HepG2 (cell line): ENCODE measurements around the gene BGN. TPM values are rescaled to one million over a fixed set of nuclear protein-coding genes. Genes with fewer than 3 reads are reported as not detected.

Experiments used
- ATAC-seq: fragments of 200-7000 bp; cut with Tn5 transposase; 3 replicates; pipeline ENCODE4 v1.9.1; 2020; ENCODE audit warnings: mild to moderate bottlenecking, moderate library complexity
- BruUV-seq: library from RNA; stranded (reverse); fragments of 400-500 nt; replicated peaks from 2 replicates; lab custom pipeline; 2021; lab: Mats Ljungman, UMichigan
- CTCF ChIA-PET: fragments of 300-600 bp; formaldehyde crosslinking; extraction: SDS; loops from one replicate; lab custom pipeline; 2021; ENCODE audit warnings: low total read pairs, inconsistent platforms, low intra/inter-chr PET ratio; lab: Yijun Ruan, JAX
- POLR2A ChIA-PET: fragments of 350-600 bp; sonication (Branson Sonifier 250); formaldehyde crosslinking; loops from one replicate; lab custom pipeline; 2020; ENCODE audit warnings: antibody characterized with exemption, inconsistent platforms; lab: Yijun Ruan, JAX
- DNase-seq: peaks from one replicate; pipeline ENCODE4 v3.0.0-alpha.2; 2015; ENCODE audit warnings: low spot score
- FAIRE-seq: peaks from 3 replicates; lab custom pipeline; 2011; peaks lifted over from hg19 to GRCh38; lab: Jason Lieb, UNC
- H2AFZ ChIP-seq: one replicate; pipeline ENCODE4 v1.6.1; 2011; ENCODE audit warnings: low read length, inconsistent platforms
- H3K27ac ChIP-seq: fragments of 300-600 bp; 3 replicates; pipeline ENCODE4 v1.8.0; 2011; ENCODE audit warnings: mixed run types, mild to moderate bottlenecking, mixed read lengths, low read length, inconsistent platforms; ENCODE audit not compliant: insufficient read depth; ENCODE audit errors: extremely low read length
- H3K27me3 ChIP-seq, 2 experiments: fragments of 200-600 bp in 1 of 2; 2 replicates in 1 of 2; 3 replicates in 1 of 2; pipeline versions ENCODE4 v1.6.0 to v1.8.0; 2011; ENCODE audit warnings: low read length in 2 of 2, mild to moderate bottlenecking in 2 of 2, moderate library complexity in 2 of 2, inconsistent platforms in 1 of 2; ENCODE audit not compliant: insufficient read depth in 2 of 2, control insufficient read depth in 1 of 2
- H3K36me3 ChIP-seq, 2 experiments: fragments of 200-600 bp in 1 of 2; replicated peaks in 1 of 2; 2 replicates in 1 of 2; 3 replicates in 1 of 2; pipeline versions ENCODE4 v1.5.1 to v1.8.0; 2011; ENCODE audit warnings: low read length in 2 of 2, inconsistent platforms in 1 of 2; ENCODE audit not compliant: insufficient read depth in 2 of 2, control insufficient read depth in 1 of 2
- H3K4me1 ChIP-seq: 2 replicates; pipeline ENCODE4 v1.5.1; 2012; ENCODE audit warnings: low read length, inconsistent platforms; ENCODE audit not compliant: insufficient read depth
- H3K4me2 ChIP-seq: 2 replicates; pipeline ENCODE4 v1.6.0; 2011; ENCODE audit warnings: low read depth, low read length, inconsistent platforms
- H3K4me3 ChIP-seq, 3 experiments: fragments of 200-600 bp in 1 of 3; sonication (generic), shearing (Covaris generic) in 1 of 3; replicated peaks in 1 of 3; 2 replicates each; pipeline ENCODE4 v1.5.1; 2011 to 2016; ENCODE audit warnings: low read length in 3 of 3, inconsistent platforms in 2 of 3, low read depth in 2 of 3, mild to moderate bottlenecking in 2 of 3, control low read depth in 1 of 3, mixed read lengths in 1 of 3; ENCODE audit not compliant: insufficient read depth in 1 of 3
- H3K79me2 ChIP-seq: one replicate; pipeline ENCODE4 v1.6.1; 2011; ENCODE audit warnings: low read length, inconsistent platforms; ENCODE audit not compliant: insufficient read depth
- H3K9ac ChIP-seq: 2 replicates; pipeline ENCODE4 v1.6.0; 2011; ENCODE audit warnings: mild to moderate bottlenecking, low read depth, low read length, inconsistent platforms; ENCODE audit not compliant: insufficient read depth
- H3K9me3 ChIP-seq: 2 replicates; pipeline ENCODE4 v1.5.1; 2012; ENCODE audit warnings: mild to moderate bottlenecking, low read length
- H4K20me1 ChIP-seq: 2 replicates; pipeline ENCODE4 v1.6.0; 2011; ENCODE audit warnings: inconsistent platforms, mild to moderate bottlenecking, low read length, moderate library complexity; ENCODE audit not compliant: insufficient read depth
- ETS1 ChIP-seq: sonication (generic); formaldehyde crosslinking; IDR thresholded peaks from 2 replicates; pipeline ENCODE4 v1.4.0; 2020; ENCODE audit warnings: missing genetic modification reagents
- HDAC2 ChIP-seq: sonication (generic); formaldehyde crosslinking; IDR thresholded peaks from 2 replicates; pipeline ENCODE4 v1.4.0; 2020; ENCODE audit warnings: missing genetic modification reagents
- HIVEP1 ChIP-seq: sonication (generic); formaldehyde crosslinking; IDR thresholded peaks from 2 replicates; pipeline ENCODE4 v1.4.0; 2020; ENCODE audit warnings: mild to moderate bottlenecking, missing genetic modification reagents
- HOXA3 ChIP-seq: sonication (generic); formaldehyde crosslinking; IDR thresholded peaks from 2 replicates; pipeline ENCODE4 v1.5.0; 2020; ENCODE audit warnings: missing genetic modification reagents
- KIAA2018 ChIP-seq: sonication (generic); formaldehyde crosslinking; IDR thresholded peaks from 2 replicates; pipeline ENCODE4 v1.5.0; 2020; ENCODE audit warnings: mild to moderate bottlenecking, missing genetic modification reagents, borderline replicate concordance
- ZNF850 ChIP-seq: sonication (generic); formaldehyde crosslinking; conservative IDR thresholded peaks from 2 replicates; pipeline ENCODE4 v1.9.0; 2021; ENCODE audit warnings: mild to moderate bottlenecking, missing genetic modification reagents
- WGBS: methylation state at CpG from one replicate; pipeline ENCODE4 v1.1.6; 2017; ENCODE audit warnings: low lambda C conversion rate; 5-methylcytosine and 5-hydroxymethylcytosine counted together
- in situ Hi-C: cut with HindIII; loops from 2 replicates; pipeline ENCODE4 v1.10.0; 2017; ENCODE audit warnings: low pct_unique_long_range_greater_than_20kb; ENCODE audit not compliant: extremely low pct_ligation_motif_present
- intact Hi-C: fragments of 100-400 bp; cut with micrococcal nuclease; formaldehyde crosslinking; loops from one replicate; pipeline ENCODE4 v1.10.0; 2022; ENCODE audit not compliant: unreplicated experiment
- polyA plus RNA-seq, 8 experiments: library from polyadenylated mRNA; depleted of rRNA in 3 of 8; stranded (reverse) in 7 of 8; unstranded in 1 of 8; fragments of >200 nt; fragmentation: Illumina TruSeq in 4 of 8; extraction: Trizol in 4 of 8; gene quantifications; 2 replicates each; pipeline versions ENCODE4 v1.2.1 to v1.2.3, GENCODE V29; 2011 to 2016; ENCODE audit warnings: low read depth in 4 of 8, missing spikeins in 1 of 8, mixed read lengths in 1 of 8; ENCODE audit not compliant: insufficient read depth in 1 of 8
- total RNA-seq, 5 experiments: library from RNA; depleted of rRNA; stranded (reverse); fragments of >200 nt; fragmentation: Illumina TruSeq; extraction: Trizol; gene quantifications; 2 replicates each; pipeline ENCODE4 v1.2.3, GENCODE V29; 2016; ENCODE audit warnings: low read depth in 1 of 5

The BGN gene
- total and polyA plus RNA-seq, 2 of the 13 experiments (the other 11 are each of a cell fraction or from before 2014, with no cell fraction given): 0.18 to 0.63 TPM

GRCh38 chrX:153527208-153527607 lies 32.4 kb downstream of the BGN start:
- Histone ChIP-seq H3K27me3 (peaks cover 3 to 13% of the 10 kb centered on the region in 2 experiments; a peak in 2 of 5 replicates), H3K9me3 (no peaks in the 10 kb centered on the region), H3K36me3 (no peaks in the 10 kb centered on the region), H3K9ac (no peak overlapping the region), H2AFZ (no peak overlapping the region), H4K20me1 (no peaks in the 10 kb centered on the region), H3K4me3 (no peak overlapping the region), H3K79me2 (no peaks in the 10 kb centered on the region), H3K27ac (no peak overlapping the region), H3K4me1 (no peaks in the 10 kb centered on the region; the same call in 1 of the 2 replicates), H3K4me2 (no peak overlapping the region)
- ATAC-seq (no peak), DNase-seq (no peak), FAIRE-seq (no peak)
- intact Hi-C loops: no loop called here
- ChIA-PET POLR2A (no interaction called here), CTCF (no interaction called here)
- WGBS: no CpG with 5 or more reads among the region's 15 CpGs
- BruUV-seq: no TSS peak
- in situ Hi-C loops: no loop called here
- TF ChIP-seq HDAC2 (CRISPR knock-in tag): no peak

- Histone ChIP-seq H4K20me1 (no peaks in the 10 kb centered on the region), H3K9me3 (no peaks in the 10 kb centered on the region), H3K4me3 (no peak overlapping the region), H3K9ac (no peak overlapping the region), H3K36me3 (no peaks in the 10 kb centered on the region), H3K27me3 (peaks cover 5 to 25% of the 10 kb centered on the region in 2 experiments; a peak in 4 of 5 replicates), H3K4me2 (no peak overlapping the region), H3K79me2 (no peaks in the 10 kb centered on the region), H3K4me1 (no peaks in the 10 kb centered on the region; the same call in 1 of the 2 replicates), H3K27ac (no peak overlapping the region), H2AFZ (no peak overlapping the region)
- no peak for DNase-seq
- in situ Hi-C loops (no loop called here), intact Hi-C loops (no loop called here)
- no peak for FAIRE-seq
- ChIA-PET POLR2A (no interaction called here), CTCF (no interaction called here)
- no TSS peak for BruUV-seq
- WGBS: 25% methylated on average over 6 of the region's 20 CpGs
- no peak for ATAC-seq
- TF ChIP-seq HOXA3 (CRISPR knock-in tag) (no peak), HIVEP1 (no peak), KIAA2018 (CRISPR knock-in tag) (no peak), ZNF850 (CRISPR knock-in tag) (no peak), ETS1 (CRISPR knock-in tag) (no peak)
Observed at GRCh38 chrX:153530411-153531129, 35.8 kb downstream of the BGN start.
